Nephron (organoid): ENCODE measurements around the gene SPO11.

Experiments used
- H3K27ac Mint-ChIP-seq, 3 experiments: 2 replicates each; pipeline ENCODE4 v1.8.0; 2020; ENCODE audit warnings: mixed read lengths in 3 of 3, mild to moderate bottlenecking in 2 of 3, moderate library complexity in 1 of 3
- H3K27me3 Mint-ChIP-seq: 2 replicates; pipeline ENCODE4 v1.8.0; 2021; ENCODE audit warnings: low read depth, mild to moderate bottlenecking, moderate library complexity, mixed read lengths
- H3K36me3 Mint-ChIP-seq: 2 replicates; pipeline ENCODE4 v1.8.0; 2020; ENCODE audit warnings: low read depth, mixed read lengths
- H3K4me1 Mint-ChIP-seq: 2 replicates; pipeline ENCODE4 v1.8.0; 2020; ENCODE audit warnings: mixed read lengths
- H3K4me3 Mint-ChIP-seq, 3 experiments: 2 replicates each; pipeline ENCODE4 v1.8.0; 2020; ENCODE audit warnings: mild to moderate bottlenecking in 3 of 3, mixed read lengths in 3 of 3, moderate library complexity in 2 of 3
- H3K9me3 Mint-ChIP-seq: 2 replicates; pipeline ENCODE4 v1.8.0; 2020; ENCODE audit warnings: mixed read lengths
- CTCF ChIP-seq, 3 experiments: fragments of 200-600 bp; sonication (generic); IDR thresholded peaks; one replicate each; pipeline ENCODE4 v1.5.0; 2021; ENCODE audit warnings: antibody characterized with exemption in 3 of 3; ENCODE audit not compliant: unreplicated experiment in 3 of 3

The SPO11 gene

GRCh38 chr20:57287007-57287880, 42.4 kb upstream of the SPO11 start:
- no peak for TF ChIP-seq CTCF (IDR thresholded peaks at IDR 0.05; ENCODE audit: unreplicated experiment in 3 of 3)
- peak overlapping the region in 2 of 3 experiments; percentile 28 to 49 for H3K4me3 Mint-ChIP-seq
- H3K27me3 Mint-ChIP-seq: peaks cover 78% of the 10 kb centered on the region
- no peaks in the 10 kb centered on the region for H3K36me3 Mint-ChIP-seq
- no peaks in the 10 kb centered on the region for H3K9me3 Mint-ChIP-seq
- peaks cover 62% of the 10 kb centered on the region for H3K4me1 Mint-ChIP-seq
- H3K27ac Mint-ChIP-seq: peak overlapping the region; percentile 73 to 95 (median 92)

DNA sequence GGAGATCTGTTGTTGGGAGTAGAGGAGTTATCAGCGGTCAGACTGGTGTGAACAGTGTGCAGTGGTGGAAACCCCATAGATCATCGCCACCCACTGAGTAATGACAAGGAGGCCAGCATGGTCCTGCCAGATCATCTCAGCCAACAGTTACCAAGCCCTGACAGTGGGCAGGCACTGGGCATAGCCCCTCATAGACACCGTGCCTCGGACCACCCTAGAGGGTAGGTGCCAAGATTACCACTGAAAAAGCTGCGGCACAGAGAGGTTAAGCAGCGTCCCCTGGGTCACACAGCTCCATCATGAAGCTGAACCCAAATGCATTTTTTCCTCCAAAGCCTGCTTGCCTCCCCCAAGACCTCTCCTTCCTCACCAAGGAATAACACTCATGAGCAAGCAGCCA, 41.7 kb upstream of the SPO11 start:
- no peak for TF ChIP-seq CTCF (IDR thresholded peaks at IDR 0.05; ENCODE audit: unreplicated experiment in 3 of 3)
- peaks cover 74% of the 10 kb centered on the region for H3K27me3 Mint-ChIP-seq
- no peaks in the 10 kb centered on the region for H3K36me3 Mint-ChIP-seq
- peak overlapping the region in 2 of 3 experiments; percentile 28 to 49 for H3K4me3 Mint-ChIP-seq
- H3K9me3 Mint-ChIP-seq: no peaks in the 10 kb centered on the region
- H3K4me1 Mint-ChIP-seq: peaks cover 56% of the 10 kb centered on the region
- peak overlapping the region; percentile 73 to 95 (median 92) for H3K27ac Mint-ChIP-seq

GRCh38 chr20:57288651-57289277, 40.8 kb upstream of the SPO11 start:
- no peaks in the 10 kb centered on the region for H3K36me3 Mint-ChIP-seq
- peak overlapping the region in 2 of 3 experiments; percentile 92 to 95 for H3K27ac Mint-ChIP-seq
- no peak for TF ChIP-seq CTCF (IDR thresholded peaks at IDR 0.05; ENCODE audit: unreplicated experiment in 3 of 3)

DNA sequence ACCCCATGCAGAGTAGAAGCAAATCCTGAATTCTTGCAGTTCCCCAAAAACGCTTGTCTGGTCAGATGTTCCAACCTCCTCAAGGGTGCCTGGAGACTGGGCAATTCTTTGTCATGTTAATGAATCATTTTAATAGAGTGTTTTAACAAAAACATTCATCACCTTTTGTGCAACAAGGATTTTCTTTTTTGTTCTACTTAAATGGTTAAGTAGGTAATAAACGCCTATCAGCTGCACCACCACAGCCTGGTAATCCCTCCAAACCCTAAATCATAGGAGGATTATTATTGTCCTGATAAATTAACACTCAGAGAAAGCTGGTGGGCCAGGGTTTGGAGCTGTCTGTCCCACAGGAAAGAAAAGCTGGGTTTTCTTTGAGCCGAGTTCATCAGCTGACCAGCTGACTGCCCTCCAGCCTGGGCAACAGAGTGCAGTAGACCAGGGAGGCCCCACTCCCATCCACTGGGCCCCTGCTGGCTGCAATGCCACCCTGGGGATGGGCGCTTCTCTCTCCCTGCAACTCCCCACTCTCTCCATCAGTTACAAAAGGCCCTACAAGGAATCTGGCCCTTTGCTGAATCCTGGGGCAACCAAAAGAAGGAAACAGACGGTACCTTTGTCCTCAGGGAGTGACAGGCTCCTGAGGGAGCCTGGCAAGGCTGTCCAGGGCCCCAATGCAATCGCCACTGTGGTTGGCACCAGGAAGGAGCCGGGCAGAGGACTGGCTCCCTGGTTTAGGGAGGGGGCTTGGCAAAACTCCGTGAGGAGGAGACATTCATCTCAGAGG, 40.0 kb upstream of the SPO11 start:
- peak overlapping the region in 2 of 3 experiments; percentile 32 to 75 for H3K27ac Mint-ChIP-seq
- H3K27me3 Mint-ChIP-seq: peaks cover 67% of the 10 kb centered on the region
- H3K36me3 Mint-ChIP-seq: no peaks in the 10 kb centered on the region
- H3K9me3 Mint-ChIP-seq: no peaks in the 10 kb centered on the region
- TF ChIP-seq CTCF (IDR thresholded peaks at IDR 0.05; ENCODE audit: unreplicated experiment in 3 of 3): no peak
- peaks cover 40% of the 10 kb centered on the region for H3K4me1 Mint-ChIP-seq
- no peak overlapping the region for H3K4me3 Mint-ChIP-seq

More at GRCh38 chr20:57288651-57289277, 40.8 kb upstream of the SPO11 start:
- peaks cover 74% of the 10 kb centered on the region for H3K27me3 Mint-ChIP-seq
- no peak overlapping the region for H3K4me3 Mint-ChIP-seq
- H3K4me1 Mint-ChIP-seq: peaks cover 48% of the 10 kb centered on the region
- H3K9me3 Mint-ChIP-seq: no peaks in the 10 kb centered on the region

DNA sequence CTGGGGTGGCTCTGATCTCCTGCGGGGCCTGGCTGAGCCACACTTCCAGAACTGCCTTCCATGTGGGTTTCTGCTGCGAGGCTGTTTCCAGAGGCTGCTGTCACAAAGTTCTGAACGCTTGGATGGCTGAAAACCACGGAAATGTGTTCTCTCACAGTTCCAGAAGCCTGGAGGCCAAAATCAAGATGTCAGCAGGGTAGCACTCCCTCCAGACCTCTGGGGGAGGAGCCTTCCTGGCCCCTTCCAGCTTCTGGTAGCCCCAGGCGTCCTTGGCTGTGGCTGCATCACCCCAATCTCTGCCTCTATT, 39.5 kb upstream of the SPO11 start:
- TF ChIP-seq CTCF (IDR thresholded peaks at IDR 0.05; ENCODE audit: unreplicated experiment in 3 of 3): no peak
- Mint-ChIP-seq H3K27ac (peak overlapping the region; percentile 32 to 75 (median 34)), H3K27me3 (peaks cover 66% of the 10 kb centered on the region), H3K9me3 (no peaks in the 10 kb centered on the region), H3K4me3 (no peak overlapping the region), H3K36me3 (no peaks in the 10 kb centered on the region), H3K4me1 (peaks cover 35% of the 10 kb centered on the region)
